HG03159 (cell line): ENCODE measurements around the gene CEP135.
A peak's percentile ranks its signal among the peaks of the same experiment; 100 is the strongest.

Experiments used
- ATAC-seq: cut with Tn5 transposase; IDR thresholded peaks from one replicate; pipeline ENCODE4 v1.9.1; 2021; ENCODE audit warnings: mild to moderate bottlenecking, moderate library complexity; ENCODE audit not compliant: unreplicated experiment

The CEP135 gene

GRCh38 chr4:56003606-56004005, 54.9 kb downstream of the CEP135 start:
- ATAC-seq: no peak

DNA sequence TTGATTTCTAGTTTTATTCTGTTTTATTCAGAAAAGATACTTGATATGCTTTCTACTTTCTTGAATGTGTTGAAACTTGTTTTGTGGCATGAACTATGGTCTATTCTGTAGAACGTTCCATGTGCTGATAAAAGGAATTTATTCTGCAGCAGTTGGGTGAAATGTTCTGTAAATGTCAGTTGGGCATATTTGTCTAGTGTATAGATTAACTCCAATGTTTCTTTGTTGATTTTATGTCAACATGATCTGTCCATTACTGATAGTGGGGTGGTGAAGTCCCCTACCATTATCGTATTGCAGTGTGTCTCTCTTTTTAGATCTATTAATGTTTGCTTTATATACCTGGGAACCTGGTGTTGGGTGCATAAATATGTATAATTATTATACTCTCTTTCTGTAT, 55.5 kb downstream of the CEP135 start:
- no peak for ATAC-seq

DNA sequence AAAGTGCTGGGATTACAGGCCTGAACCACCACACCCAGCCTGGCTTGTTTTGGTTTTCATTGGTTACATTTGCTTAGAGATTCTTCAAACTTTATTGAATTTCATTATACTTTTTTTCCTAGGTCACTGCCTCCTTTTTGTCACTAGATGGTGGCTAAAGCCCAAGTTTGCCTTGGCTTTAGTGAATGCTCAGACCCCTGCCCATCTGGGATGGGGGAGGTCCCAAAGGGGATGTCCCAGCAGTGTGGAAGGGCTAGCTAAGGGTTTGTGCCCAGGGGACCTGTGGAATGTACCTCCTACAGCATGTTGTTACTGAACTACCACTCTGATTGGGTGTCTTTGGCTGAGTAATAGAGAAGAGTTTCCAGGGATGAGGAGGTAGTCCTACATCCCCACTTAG, 58.4 kb downstream of the CEP135 start:
- no peak for ATAC-seq

DNA sequence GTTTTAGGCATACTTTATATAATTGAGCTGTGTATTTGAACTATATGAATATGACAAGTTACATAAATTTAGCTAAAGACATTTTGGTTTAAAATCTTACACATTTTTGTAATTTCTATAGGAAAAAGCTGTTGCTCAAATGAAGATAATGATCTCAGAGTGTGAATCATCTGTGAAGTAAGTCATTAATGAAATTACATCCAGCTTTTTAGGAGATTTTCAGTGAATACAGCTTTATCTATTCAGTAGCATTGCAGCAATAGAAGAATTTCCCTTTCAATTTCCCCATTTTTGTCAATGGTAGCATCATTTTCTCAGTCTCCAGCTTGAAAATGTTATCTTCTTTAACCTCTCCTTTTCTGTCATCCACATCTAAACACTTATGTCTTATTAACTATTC, 59.5 kb downstream of the CEP135 start:
- no peak for ATAC-seq

DNA sequence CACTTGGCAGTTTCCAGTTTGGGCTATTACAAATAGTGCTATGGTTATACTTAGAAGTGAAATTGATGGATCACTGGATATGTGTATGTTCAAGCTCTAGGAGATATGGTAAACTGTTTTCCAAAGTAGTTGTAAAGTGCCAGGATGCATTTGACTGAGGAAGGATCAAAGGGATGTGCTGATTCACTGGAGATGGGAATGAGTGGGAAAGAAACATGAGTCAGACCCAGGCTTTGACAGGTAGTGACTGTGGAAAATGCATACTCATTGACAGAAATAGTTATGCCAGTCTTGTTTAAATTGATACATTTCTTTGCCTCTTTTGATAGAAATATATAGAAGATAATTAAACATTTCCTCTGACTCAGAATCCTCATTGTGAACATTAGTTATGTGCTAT, 77.9 kb downstream of the CEP135 start:
- no peak for ATAC-seq

DNA sequence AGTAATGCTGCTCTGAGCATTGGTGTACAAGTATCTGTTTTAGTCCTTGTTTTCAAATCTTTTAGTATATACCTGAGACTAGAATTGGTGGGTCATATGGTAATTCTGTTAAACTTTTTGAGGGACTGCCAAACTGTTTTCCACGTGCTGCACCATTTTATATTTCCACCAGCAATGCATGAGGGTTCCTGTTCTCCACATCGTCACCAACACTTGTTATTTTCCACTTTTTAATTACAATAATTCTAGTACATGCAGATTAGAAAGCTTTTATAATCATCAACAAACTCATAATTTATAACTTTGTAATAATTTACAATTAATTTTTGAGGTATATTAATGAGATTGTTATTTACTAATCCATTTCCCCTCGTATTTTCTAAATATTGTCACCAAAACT, 79.4 kb downstream of the CEP135 start:
- no peak for ATAC-seq

DNA sequence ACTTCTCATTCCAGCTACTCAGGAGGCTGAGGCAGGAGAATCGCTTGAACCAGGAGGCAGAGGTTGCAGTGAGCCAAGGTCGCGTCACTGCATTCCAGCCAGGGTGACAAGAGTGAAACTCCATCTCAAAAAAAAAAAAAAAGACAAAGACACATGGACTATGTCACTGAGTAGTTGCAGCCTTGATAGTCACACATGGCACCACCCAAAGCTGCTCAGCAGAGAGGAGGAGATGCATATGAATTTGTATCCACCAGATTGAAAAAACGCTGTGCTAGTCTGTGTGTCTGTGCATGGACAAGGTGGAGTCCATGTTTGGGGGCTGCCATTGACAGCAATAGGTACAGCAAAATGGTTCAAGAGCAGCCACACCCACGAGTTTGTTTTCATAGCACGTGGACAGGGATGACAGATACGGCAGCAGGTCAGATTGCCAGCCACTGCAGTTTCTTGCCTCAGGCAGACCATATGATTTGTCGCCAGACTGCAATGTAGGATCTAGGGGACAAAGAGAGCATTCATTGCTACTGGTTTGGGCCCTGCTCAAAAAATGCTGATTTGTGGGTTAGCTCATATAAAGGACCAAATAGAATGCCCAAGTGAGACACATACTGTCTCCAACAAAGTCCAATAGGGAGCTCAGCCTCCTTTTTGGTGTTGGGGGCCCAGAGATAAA, 89.9 kb downstream of the CEP135 start:
- ATAC-seq: no peak

- no peak for ATAC-seq
Measured at GRCh38 chr4:56040842-56041241, 92.1 kb downstream of the CEP135 start.

GRCh38 chr4:56042225-56042624, 93.5 kb downstream of the CEP135 start:
- no peak for ATAC-seq

GRCh38 chr4:56048383-56048701, 99.6 kb downstream of the CEP135 start:
- ATAC-seq: no peak

- peak; percentile 97 for ATAC-seq
Measured at GRCh38 chr4:56048702-56049431, 100.1 kb downstream of the CEP135 start.

DNA sequence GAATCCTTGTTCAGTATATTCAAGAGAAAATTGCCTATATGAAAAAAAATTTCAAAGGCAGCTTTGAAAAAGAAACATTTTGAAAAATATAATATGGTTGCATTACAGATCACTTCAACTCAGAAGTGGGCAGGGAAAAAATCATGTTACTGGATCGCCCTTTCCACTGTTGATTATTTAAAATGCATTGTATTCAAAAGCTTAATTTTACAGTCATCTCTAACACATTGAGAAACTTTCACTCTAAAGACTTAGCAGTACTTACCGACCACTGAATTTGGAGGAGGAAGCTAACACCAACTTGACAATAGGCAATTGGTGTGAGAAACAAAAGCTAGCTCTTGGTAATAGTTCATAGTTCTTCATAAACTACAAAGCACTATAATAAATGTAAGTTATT, 101.9 kb downstream of the CEP135 start:
- no peak for ATAC-seq

DNA sequence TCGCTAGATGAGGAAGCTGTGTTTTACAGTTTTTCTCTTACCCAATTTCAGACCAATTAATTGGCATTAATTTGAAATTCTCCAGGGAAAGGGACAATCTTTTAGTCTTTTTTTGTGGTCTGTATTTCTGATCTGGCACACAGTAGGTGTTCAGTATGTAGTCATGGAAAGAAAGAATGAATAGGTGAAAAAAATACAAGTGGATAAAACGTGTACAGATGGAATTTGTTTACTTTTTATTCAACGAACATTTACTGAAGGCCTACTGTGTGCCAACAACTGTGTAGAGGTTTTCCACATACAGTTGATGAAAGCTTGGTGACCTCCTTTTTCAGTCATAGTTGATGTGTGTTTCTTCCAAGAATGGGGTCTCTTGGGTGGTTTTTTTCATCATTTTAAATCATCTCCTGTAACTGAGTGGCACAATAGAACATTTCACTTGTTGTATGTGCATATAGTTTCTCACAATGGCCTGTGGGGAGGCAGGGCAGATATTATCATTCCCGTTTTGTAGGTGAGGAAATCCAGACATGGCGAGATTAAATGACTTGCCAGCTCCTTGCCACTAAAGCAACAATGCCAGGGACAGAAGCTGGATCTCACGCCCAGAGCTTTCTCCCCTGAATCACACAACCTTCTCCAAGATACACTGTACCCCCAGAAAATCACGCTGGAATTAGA, 102.4 kb downstream of the CEP135 start:
- ATAC-seq: no peak

DNA sequence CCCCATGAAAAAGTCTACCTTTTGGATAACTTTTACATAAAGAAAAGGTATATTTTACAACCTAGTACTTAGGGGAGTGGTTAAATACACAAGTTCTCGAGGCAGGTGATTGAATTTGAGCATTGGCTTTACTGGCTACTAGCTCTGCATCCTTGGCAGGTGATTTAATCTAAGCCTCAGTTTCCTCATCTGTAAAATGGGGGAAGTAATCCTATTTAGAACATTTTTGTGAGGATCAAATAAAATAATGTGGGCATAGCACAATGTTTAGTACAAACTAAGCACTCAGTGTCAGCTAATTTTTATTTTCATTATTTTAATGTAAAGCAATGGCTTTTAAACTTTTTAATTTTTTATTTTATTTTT, 102.9 kb downstream of the CEP135 start:
- ATAC-seq: no peak

GRCh38 chr4:56052481-56052880, 103.7 kb downstream of the CEP135 start:
- no peak for ATAC-seq

GRCh38 chr4:56052966-56053365, 104.2 kb downstream of the CEP135 start:
- ATAC-seq: no peak

DNA sequence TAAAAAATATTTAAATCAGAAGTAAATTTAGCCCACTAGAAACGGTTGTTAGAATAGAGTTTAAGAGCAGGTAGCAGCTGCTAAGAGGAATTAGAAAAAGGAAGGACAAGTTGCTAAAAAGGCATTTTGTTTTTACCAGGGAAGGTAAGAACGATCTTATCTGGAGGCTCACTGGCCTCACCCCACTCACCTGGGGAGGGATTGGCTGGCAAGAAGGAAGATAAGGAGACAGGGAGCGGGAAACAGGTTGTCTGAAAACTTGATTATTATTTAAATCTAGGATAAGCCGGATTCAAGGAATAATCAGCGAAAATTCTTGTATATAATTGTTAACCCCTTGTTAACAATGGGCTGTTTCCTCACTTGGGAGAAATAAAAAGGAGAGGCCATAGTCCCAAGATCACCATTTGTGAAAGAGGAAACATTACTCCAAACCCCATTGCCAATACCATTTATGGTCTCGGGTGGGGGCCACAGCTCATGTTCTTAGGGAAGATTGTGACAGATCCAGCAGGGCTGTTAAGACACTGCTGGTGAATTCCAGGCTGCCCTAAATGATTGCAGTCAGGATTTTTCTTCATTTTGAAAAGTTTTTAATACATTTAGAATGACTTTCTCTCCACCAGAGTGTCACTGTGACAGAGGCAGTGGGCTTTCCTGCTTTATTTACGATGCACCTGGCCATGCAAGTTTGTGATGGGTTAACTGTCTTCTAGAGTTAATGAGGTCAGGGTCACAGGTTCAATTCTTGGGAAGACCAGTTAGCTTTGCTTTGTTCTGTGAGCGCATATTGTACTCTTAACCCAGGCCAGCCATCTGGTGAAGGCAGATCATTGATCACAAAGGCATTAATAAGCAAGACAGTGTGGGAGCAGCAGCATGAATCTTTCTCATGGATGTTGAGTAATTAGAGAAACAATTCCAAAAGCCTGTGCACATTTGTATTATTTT, 106.6 kb downstream of the CEP135 start:
- ATAC-seq: no peak

- ATAC-seq: no peak
Measured at GRCh38 chr4:56055991-56056390, 107.2 kb downstream of the CEP135 start.

DNA sequence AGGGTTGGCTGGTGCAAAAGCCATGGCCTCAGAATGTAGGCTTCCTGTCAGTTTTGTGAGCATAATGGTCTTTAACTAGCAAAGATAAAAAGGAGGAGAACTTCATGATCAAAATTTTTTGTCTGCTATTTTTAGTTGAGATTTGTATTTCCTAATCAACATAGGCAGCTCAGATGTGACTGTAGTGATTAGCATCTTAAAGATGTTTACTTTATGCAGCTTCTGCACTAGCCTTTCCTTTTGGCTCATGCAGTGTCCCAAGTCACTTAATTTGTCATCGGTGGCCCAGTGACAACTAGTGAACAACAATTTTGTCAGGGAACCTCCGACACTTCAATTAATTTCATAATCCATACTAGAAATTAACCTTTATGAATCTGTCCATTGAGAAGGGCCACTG, 109.8 kb downstream of the CEP135 start:
- ATAC-seq: no peak

GRCh38 chr4:56060036-56060435, 111.3 kb downstream of the CEP135 start:
- ATAC-seq: no peak

DNA sequence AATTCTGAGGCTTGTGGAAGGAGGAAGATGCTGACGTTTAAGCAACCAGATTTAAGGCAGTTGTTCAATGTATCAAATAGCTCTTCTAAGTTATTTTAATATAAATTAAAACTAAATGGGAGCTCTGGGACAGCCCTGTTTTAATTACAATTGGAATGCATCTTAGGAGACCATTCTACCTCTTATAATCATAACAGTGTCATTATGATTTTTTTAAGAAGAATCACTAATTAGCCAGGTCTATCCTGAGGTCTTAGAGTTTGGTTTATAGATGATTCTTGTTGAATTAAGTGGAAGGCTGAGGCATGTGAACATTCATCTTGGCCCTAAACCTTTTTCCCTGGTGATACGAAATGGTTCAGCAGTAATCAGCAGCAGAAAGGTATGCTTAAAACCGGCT, 113.4 kb downstream of the CEP135 start:
- no peak for ATAC-seq
